K562 (cell line): ENCODE data around the gene VGF. TPM values are rescaled to one million over a fixed set of nuclear protein-coding genes. Genes with fewer than 3 reads are reported as not detected.

Experiments
- BHLHE40 ChIP-seq: IDR thresholded peaks from 2 replicates; pipeline ENCODE4 v1.6.1; 2011; ENCODE audit warnings: low read length, improper control_type of control experiment
- BRD9 ChIP-seq: fragments of 450-650 bp; IDR thresholded peaks from 2 replicates; pipeline ENCODE4 v1.6.1; 2018; ENCODE audit warnings: low read depth; ENCODE audit not compliant: partially characterized antibody
- CBX1 ChIP-seq: sonication (generic); IDR thresholded peaks from 2 replicates; pipeline ENCODE4 v1.6.1; 2016; ENCODE audit warnings: antibody characterized with exemption, low read depth, mild to moderate bottlenecking
- FIP1L1 ChIP-seq: fragments of 200-400 bp; formaldehyde crosslinking; IDR thresholded peaks from 2 replicates; pipeline ENCODE4 v1.6.1; 2018; ENCODE audit warnings: mild to moderate bottlenecking, low read depth, low read length; ENCODE audit not compliant: poor library complexity, severe bottlenecking
- FOXJ2 ChIP-seq: fragments of 200-800 bp; sonication (Bioruptor generic); IDR thresholded peaks from 2 replicates; pipeline ENCODE4 v1.6.1; 2016; ENCODE audit warnings: missing genetic modification characterization, missing compliant biosample characterization
- FOXP1 ChIP-seq: sonication (generic); formaldehyde crosslinking; IDR thresholded peaks from 2 replicates; pipeline ENCODE4 v1.8.0; 2022; ENCODE audit warnings: mild to moderate bottlenecking, missing genetic modification reagents
- HMGN3 ChIP-seq: IDR thresholded peaks from 2 replicates; pipeline ENCODE4 v1.6.1; 2011; ENCODE audit warnings: borderline replicate concordance, low read depth, mild to moderate bottlenecking, mixed read lengths, low read length; ENCODE audit not compliant: insufficient read length; ENCODE audit errors: extremely low read depth
- KDM5B ChIP-seq: fragments of 200-600 bp; sonication (generic); IDR thresholded peaks from 2 replicates; pipeline ENCODE4 v1.6.1; 2012; ENCODE audit warnings: low read depth, mild to moderate bottlenecking, moderate library complexity, low read length, control low read depth, inconsistent platforms; ENCODE audit not compliant: insufficient replicate concordance
- MYC ChIP-seq, 2 experiments: fragments of 250-450 bp in 1 of 2; sonication (Bioruptor Pico) in 1 of 2; IDR thresholded peaks; 2 replicates each; pipeline versions ENCODE4 v1.5.1 to v1.6.1; 2012 to 2021; ENCODE audit warnings: low read depth in 2 of 2, borderline replicate concordance in 1 of 2, improper control_type of control experiment in 1 of 2, low read length in 1 of 2, mild to moderate bottlenecking in 1 of 2, moderate library complexity in 1 of 2
- POLR2A ChIP-seq: fragments of 450-650 bp; conservative IDR thresholded peaks from 2 replicates; pipeline ENCODE4 v1.6.1; 2016
- POLR2AphosphoS5 ChIP-seq: IDR thresholded peaks from 2 replicates; pipeline ENCODE4 v1.6.1; 2011; ENCODE audit warnings: mild to moderate bottlenecking, low read depth, low read length, moderate library complexity; ENCODE audit not compliant: control insufficient read depth, insufficient read depth
- PPARD ChIP-seq: fragments of 250-450 bp; sonication (Bioruptor Pico); IDR thresholded peaks from 2 replicates; pipeline ENCODE4 v1.8.0; 2022; ENCODE audit warnings: inconsistent platforms, mild to moderate bottlenecking, moderate library complexity
- RBBP5 ChIP-seq: fragments of 200-600 bp; sonication (generic); IDR thresholded peaks from 2 replicates; pipeline ENCODE4 v1.6.1; 2012; ENCODE audit warnings: borderline replicate concordance, mild to moderate bottlenecking, low read length, control low read depth, inconsistent platforms; ENCODE audit not compliant: insufficient read depth, poor library complexity, severe bottlenecking
- RNF2 ChIP-seq: sonication (generic); IDR thresholded peaks from 2 replicates; pipeline ENCODE4 v1.6.1; 2016
- SMARCA5 ChIP-seq: fragments of 450-650 bp; IDR thresholded peaks from 2 replicates; pipeline ENCODE4 v1.6.1; 2016
- TGIF2 ChIP-seq: sonication (generic); formaldehyde crosslinking; IDR thresholded peaks from 2 replicates; pipeline ENCODE4 v1.8.1; 2022; ENCODE audit warnings: mild to moderate bottlenecking, missing genetic modification reagents, moderate library complexity
- UBTF ChIP-seq, 2 experiments: IDR thresholded peaks; 2 replicates each; pipeline ENCODE4 v1.6.1; 2012; ENCODE audit warnings: improper control_type of control experiment in 2 of 2, low read depth in 2 of 2, low read length in 2 of 2, borderline replicate concordance in 1 of 2
- ZNF507 ChIP-seq: conservative IDR thresholded peaks from 2 replicates; pipeline ENCODE4 v1.6.1; 2017; ENCODE audit warnings: missing genetic modification characterization, missing compliant biosample characterization
- ZNF589 ChIP-seq: fragments of 200-800 bp; sonication (Bioruptor generic); IDR thresholded peaks from 2 replicates; pipeline ENCODE4 v1.6.1; 2016; ENCODE audit warnings: low read depth, missing genetic modification characterization, missing compliant biosample characterization
- polyA plus RNA-seq, 8 experiments: library from polyadenylated mRNA; depleted of rRNA in 4 of 8; stranded (reverse) in 5 of 8; unstranded in 3 of 8; fragments of >200 nt; fragmentation: Nextera tagmentation in 2 of 8; fragmentation: Illumina TruSeq in 1 of 8; extraction: Ambion mirVana in 2 of 8; extraction: Trizol in 1 of 8; gene quantifications; 2 replicates each; pipeline versions ENCODE4 v1.2.1 to v1.2.3, GENCODE V29; 2011 to 2014; ENCODE audit warnings: inconsistent platforms in 1 of 8, missing spikeins in 1 of 8
- total RNA-seq, 7 experiments: library from RNA; depleted of rRNA in 6 of 7; stranded (reverse); fragments of >200 nt in 6 of 7; fragmentation: Illumina TruSeq in 2 of 7; extraction: Trizol in 2 of 7; gene quantifications; 2 replicates each; pipeline versions ENCODE4 v1.2.1 to v1.2.3, GENCODE V29; 2011 to 2021; ENCODE audit warnings: low replicate concordance in 1 of 7
- TF ChIP-seq, protein P1 (sequence below): sonication (generic); formaldehyde crosslinking; IDR thresholded peaks from 2 replicates; pipeline ENCODE4 v1.8.0; 2023; ENCODE audit warnings: mild to moderate bottlenecking, missing genetic modification reagents
- TF ChIP-seq, protein P2 (sequence below): sonication (generic); formaldehyde crosslinking; IDR thresholded peaks from 2 replicates; pipeline ENCODE4 v1.9.0; 2022; ENCODE audit warnings: mild to moderate bottlenecking, missing genetic modification reagents

VGF gene
- total and polyA plus RNA-seq, 9 of the 15 experiments (the other 6 are each of a cell fraction or from before 2014, with no cell fraction given), result 0.03 to 5.7 (median 0.34) TPM

GRCh38 chr7:101162551-101163278, 2.7 kb downstream of the VGF start (continued):
- TF ChIP-seq UBTF (IDR thresholded peaks at IDR 0.05; ENCODE audit: borderline replicate concordance in 1 of 2, low read depth in 2 of 2, low read length in 2 of 2), result peak in 1 of 2 experiments; percentile 80; a peak in 1 of 4 replicates
- peak; percentile 40 for TF ChIP-seq KDM5B
- TF ChIP-seq FOXJ2 (tag), result no peak
- TF ChIP-seq, protein P1, sequence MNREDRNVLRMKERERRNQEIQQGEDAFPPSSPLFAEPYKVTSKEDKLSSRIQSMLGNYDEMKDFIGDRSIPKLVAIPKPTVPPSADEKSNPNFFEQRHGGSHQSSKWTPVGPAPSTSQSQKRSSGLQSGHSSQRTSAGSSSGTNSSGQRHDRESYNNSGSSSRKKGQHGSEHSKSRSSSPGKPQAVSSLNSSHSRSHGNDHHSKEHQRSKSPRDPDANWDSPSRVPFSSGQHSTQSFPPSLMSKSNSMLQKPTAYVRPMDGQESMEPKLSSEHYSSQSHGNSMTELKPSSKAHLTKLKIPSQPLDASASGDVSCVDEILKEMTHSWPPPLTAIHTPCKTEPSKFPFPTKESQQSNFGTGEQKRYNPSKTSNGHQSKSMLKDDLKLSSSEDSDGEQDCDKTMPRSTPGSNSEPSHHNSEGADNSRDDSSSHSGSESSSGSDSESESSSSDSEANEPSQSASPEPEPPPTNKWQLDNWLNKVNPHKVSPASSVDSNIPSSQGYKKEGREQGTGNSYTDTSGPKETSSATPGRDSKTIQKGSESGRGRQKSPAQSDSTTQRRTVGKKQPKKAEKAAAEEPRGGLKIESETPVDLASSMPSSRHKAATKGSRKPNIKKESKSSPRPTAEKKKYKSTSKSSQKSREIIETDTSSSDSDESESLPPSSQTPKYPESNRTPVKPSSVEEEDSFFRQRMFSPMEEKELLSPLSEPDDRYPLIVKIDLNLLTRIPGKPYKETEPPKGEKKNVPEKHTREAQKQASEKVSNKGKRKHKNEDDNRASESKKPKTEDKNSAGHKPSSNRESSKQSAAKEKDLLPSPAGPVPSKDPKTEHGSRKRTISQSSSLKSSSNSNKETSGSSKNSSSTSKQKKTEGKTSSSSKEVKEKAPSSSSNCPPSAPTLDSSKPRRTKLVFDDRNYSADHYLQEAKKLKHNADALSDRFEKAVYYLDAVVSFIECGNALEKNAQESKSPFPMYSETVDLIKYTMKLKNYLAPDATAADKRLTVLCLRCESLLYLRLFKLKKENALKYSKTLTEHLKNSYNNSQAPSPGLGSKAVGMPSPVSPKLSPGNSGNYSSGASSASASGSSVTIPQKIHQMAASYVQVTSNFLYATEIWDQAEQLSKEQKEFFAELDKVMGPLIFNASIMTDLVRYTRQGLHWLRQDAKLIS (CRISPR knock-in tag), result no peak
- TF ChIP-seq ZNF507 (tag), result no peak
- TF ChIP-seq FIP1L1, result peak; percentile 22
- no peak for TF ChIP-seq HMGN3
- peak; percentile 71 for TF ChIP-seq MYC (IDR thresholded peaks at IDR 0.05; ENCODE audit: low read depth, low read length)
- TF ChIP-seq MYC (CRISPR knock-in tag; IDR thresholded peaks at IDR 0.05; ENCODE audit: borderline replicate concordance, low read depth), result no peak
- TF ChIP-seq SMARCA5, result no peak
- TF ChIP-seq POLR2AphosphoS5, result no peak; the same call in 1 of the 2 replicates
- no peak for TF ChIP-seq ZNF589 (CRISPR knock-in tag)
- peak; percentile 66; the same call in 1 of the 2 replicates for TF ChIP-seq RNF2
- peak; percentile 94 for TF ChIP-seq BHLHE40
- no peak for TF ChIP-seq TGIF2 (CRISPR knock-in tag)
- 0 out of 2 replicates have a peak, but pooled peaks have one; percentile 34 for TF ChIP-seq CBX1
- TF ChIP-seq FOXP1 (CRISPR knock-in tag), result 0 out of 2 replicates have a peak, but pooled peaks have one; percentile 44
- TF ChIP-seq, protein P2, sequence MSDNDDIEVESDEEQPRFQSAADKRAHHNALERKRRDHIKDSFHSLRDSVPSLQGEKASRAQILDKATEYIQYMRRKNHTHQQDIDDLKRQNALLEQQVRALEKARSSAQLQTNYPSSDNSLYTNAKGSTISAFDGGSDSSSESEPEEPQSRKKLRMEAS (CRISPR knock-in tag), result peak; percentile 87
- no peak for TF ChIP-seq BRD9
- TF ChIP-seq PPARD (CRISPR knock-in tag), result no peak
- no peak for TF ChIP-seq POLR2A
- no peak for TF ChIP-seq RBBP5
